T-helper 17 cell (primary cell): ENCODE measurements around the gene TBX1. TPM values are rescaled to one million over a fixed set of nuclear protein-coding genes. Genes with fewer than 3 reads are reported as not detected.
A peak's percentile ranks its signal among the peaks of the same experiment; 100 is the strongest.
"Not testable (repeated sequence)": the region's sequence is repeated elsewhere in the genome, so short reads cannot be mapped to it uniquely, and the experiment has no call there.

Source experiments
- ATAC-seq: fragments of 150-1000 bp; cut with Tn5 transposase; 2 replicates; pipeline ENCODE4 v1.10.0; 2021; ENCODE audit warnings: mild to moderate bottlenecking, moderate library complexity
- DNase-seq, 3 donors: peaks; one replicate each; pipeline versions ENCODE4 v3.0.0 to v3.0.0-alpha.2; 2020 to 2021
- H3K9me3 ChIP-seq: one replicate; pipeline ENCODE4 v1.7.0; 2013; ENCODE audit warnings: low read length, mild to moderate bottlenecking; ENCODE audit not compliant: control insufficient read depth, poor library complexity, severe bottlenecking
- H3K27ac Mint-ChIP-seq: one replicate; pipeline ENCODE4 v1.8.0; 2022; ENCODE audit warnings: mild to moderate bottlenecking, moderate library complexity, mixed read lengths
- H3K27me3 Mint-ChIP-seq: one replicate; pipeline ENCODE4 v1.8.0; 2022; ENCODE audit warnings: mixed read lengths
- H3K36me3 Mint-ChIP-seq: one replicate; pipeline ENCODE4 v1.8.0; 2022; ENCODE audit warnings: low read depth, mixed read lengths
- H3K4me1 Mint-ChIP-seq: one replicate; pipeline ENCODE4 v1.8.0; 2022; ENCODE audit warnings: mild to moderate bottlenecking, mixed read lengths
- H3K4me3 Mint-ChIP-seq: one replicate; pipeline ENCODE4 v1.8.0; 2022; ENCODE audit warnings: mild to moderate bottlenecking, moderate library complexity, mixed read lengths
- total RNA-seq, 4 donors: library from RNA in 2 of 4; stranded (reverse) in 2 of 4; gene quantifications; one replicate each; pipeline ENCODE4 v1.2.3 and lab custom pipeline; 2022 to 2026

Gene TBX1
- total RNA-seq, 2 donors from 2014 or later = not detected

GRCh38 chr22:19775496-19776325 lies 15.1 kb downstream of the TBX1 start:
- H3K9me3 ChIP-seq = no peaks in the 10 kb centered on the region
- Mint-ChIP-seq H3K27me3 (peaks cover 78% of the 10 kb centered on the region), H3K27ac (no peak overlapping the region), H3K4me1 (peaks cover 12% of the 10 kb centered on the region), H3K36me3 (peaks cover 4% of the 10 kb centered on the region), H3K4me3 (no peak overlapping the region)
- ATAC-seq (no peak), DNase-seq (no peak)

GRCh38 chr22:19776433-19777031 lies 16.0 kb downstream of the TBX1 start:
- peaks cover 75% of the 10 kb centered on the region for H3K27me3 Mint-ChIP-seq
- peaks cover 4% of the 10 kb centered on the region for H3K36me3 Mint-ChIP-seq
- H3K4me3 Mint-ChIP-seq = no peak overlapping the region

DNA sequence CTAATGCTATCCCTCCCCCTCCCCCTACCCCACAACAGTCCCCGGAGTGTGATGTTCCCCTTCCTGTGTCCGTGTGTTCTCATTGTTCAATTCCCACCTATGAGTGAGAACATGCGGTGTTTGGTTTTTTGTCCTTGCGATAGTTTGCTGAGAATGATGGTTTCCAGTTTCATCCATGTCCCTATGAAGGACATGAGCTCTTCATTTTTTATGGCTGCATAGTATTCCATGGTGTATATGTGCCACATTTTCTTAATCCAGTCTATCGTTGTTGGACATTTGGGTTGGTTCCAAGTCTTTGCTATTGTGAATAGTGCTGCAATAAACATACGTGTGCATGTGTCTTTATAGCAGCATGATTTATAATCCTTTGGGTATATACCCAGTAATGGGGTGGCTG lies 16.6 kb downstream of the TBX1 start:
- not testable (repeated sequence) for H3K4me3 Mint-ChIP-seq, H3K36me3 Mint-ChIP-seq, H3K4me1 Mint-ChIP-seq, H3K27ac Mint-ChIP-seq, H3K9me3 ChIP-seq, DNase-seq, ATAC-seq
- H3K27me3 Mint-ChIP-seq = peaks cover 72% of the 10 kb centered on the region

More at GRCh38 chr22:19776433-19777031, 16.0 kb downstream of the TBX1 start:
- no peaks in the 10 kb centered on the region for H3K9me3 ChIP-seq
- Mint-ChIP-seq H3K27ac (no peak overlapping the region), H3K4me1 (peaks cover 12% of the 10 kb centered on the region)
- no peak for DNase-seq
- ATAC-seq = no peak

DNA sequence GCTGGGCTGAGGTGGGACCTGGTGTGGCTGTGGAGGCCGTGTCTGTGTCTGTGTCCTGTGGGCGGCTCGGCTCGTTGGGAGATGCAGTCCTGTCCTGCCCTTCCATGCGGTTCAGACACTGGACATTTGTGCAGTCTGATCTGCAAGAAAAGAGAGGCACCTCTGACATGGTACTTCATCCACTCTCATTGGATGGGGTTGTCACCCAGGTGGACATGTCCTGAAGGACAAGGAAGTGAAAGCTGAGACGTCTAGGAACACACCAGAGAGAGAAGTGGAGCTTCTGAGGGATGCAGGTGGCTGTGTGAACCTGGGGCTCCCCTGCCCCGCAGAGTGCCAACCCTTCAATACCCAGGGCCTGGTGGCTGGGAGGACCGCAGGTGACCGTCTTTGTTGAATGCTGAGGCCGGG lies 18.4 kb downstream of the TBX1 start:
- peak overlapping the region; percentile 19 for H3K27ac Mint-ChIP-seq
- DNase-seq = no peak
- H3K36me3 Mint-ChIP-seq = peaks cover 4% of the 10 kb centered on the region
- no peak for ATAC-seq
- peaks cover 58% of the 10 kb centered on the region for H3K27me3 Mint-ChIP-seq
- no peak overlapping the region for H3K4me3 Mint-ChIP-seq
- no peaks in the 10 kb centered on the region for H3K9me3 ChIP-seq
- peaks cover 7% of the 10 kb centered on the region for H3K4me1 Mint-ChIP-seq

DNA sequence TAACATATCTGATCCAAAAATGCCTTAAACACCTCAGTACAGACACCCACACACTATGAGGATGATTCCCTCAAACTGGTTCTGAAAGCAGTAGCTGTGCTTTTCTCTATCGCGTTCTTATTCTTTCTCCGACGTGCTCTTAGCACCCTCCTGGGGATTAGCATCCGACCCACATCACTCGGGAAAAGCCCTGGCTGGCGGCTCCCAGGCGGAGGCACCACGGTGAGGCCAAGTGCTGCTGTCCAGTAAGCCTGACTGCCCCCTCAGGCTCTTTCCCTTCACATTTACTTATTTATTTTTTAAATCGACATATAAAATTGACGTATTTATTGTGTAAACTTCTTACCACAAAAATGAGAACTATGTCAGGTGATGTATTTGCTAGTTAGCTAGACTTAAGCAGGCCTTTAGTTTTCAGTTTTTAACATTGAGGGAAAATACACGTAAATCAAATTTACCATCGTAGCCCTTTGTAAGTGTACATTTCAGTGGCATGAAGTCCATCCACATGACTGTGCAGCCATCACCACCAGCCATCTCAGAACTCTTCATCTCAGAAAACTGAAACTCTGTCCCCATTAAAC lies 19.2 kb downstream of the TBX1 start:
- peaks cover 7% of the 10 kb centered on the region for H3K4me1 Mint-ChIP-seq
- H3K4me3 Mint-ChIP-seq = no peak overlapping the region
- H3K27ac Mint-ChIP-seq = no peak overlapping the region
- peaks cover 4% of the 10 kb centered on the region for H3K36me3 Mint-ChIP-seq
- H3K27me3 Mint-ChIP-seq = peaks cover 52% of the 10 kb centered on the region
- no peak for ATAC-seq
- H3K9me3 ChIP-seq = no peaks in the 10 kb centered on the region
- DNase-seq = no peak

DNA sequence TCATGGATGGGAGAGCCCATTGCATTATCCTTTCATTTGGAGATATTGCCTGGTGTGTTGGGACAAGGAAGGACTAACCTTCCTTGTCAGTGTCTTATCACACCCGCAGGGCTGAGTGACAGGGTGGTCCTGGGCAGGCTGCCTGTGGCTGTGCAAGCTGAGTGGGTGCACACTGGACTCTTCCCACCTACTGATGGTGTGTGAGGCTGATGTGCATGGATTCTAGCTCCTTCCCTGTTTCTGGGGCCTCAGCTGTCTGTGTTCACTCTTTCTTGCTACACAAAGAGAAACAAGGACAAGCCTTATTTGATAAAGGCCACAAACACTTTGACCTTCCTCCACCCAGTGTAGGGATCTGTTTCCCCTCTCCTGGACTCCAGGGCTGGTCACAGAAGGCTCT lies 22.0 kb downstream of the TBX1 start:
- no peaks in the 10 kb centered on the region for H3K9me3 ChIP-seq
- Mint-ChIP-seq H3K36me3 (peaks cover 8% of the 10 kb centered on the region), H3K27ac (no peak overlapping the region), H3K4me1 (no peaks in the 10 kb centered on the region), H3K4me3 (no peak overlapping the region), H3K27me3 (peaks cover 41% of the 10 kb centered on the region)
- ATAC-seq = no peak
- DNase-seq = no peak

GRCh38 chr22:19783586-19784383 lies 23.2 kb downstream of the TBX1 start:
- no peaks in the 10 kb centered on the region for H3K9me3 ChIP-seq
- ATAC-seq (no peak), DNase-seq (no peak)
- peaks cover 10% of the 10 kb centered on the region for H3K36me3 Mint-ChIP-seq
- H3K27ac Mint-ChIP-seq = no peak overlapping the region
- no peak overlapping the region for H3K4me3 Mint-ChIP-seq
- peaks cover 29% of the 10 kb centered on the region for H3K27me3 Mint-ChIP-seq
- no peaks in the 10 kb centered on the region for H3K4me1 Mint-ChIP-seq

DNA sequence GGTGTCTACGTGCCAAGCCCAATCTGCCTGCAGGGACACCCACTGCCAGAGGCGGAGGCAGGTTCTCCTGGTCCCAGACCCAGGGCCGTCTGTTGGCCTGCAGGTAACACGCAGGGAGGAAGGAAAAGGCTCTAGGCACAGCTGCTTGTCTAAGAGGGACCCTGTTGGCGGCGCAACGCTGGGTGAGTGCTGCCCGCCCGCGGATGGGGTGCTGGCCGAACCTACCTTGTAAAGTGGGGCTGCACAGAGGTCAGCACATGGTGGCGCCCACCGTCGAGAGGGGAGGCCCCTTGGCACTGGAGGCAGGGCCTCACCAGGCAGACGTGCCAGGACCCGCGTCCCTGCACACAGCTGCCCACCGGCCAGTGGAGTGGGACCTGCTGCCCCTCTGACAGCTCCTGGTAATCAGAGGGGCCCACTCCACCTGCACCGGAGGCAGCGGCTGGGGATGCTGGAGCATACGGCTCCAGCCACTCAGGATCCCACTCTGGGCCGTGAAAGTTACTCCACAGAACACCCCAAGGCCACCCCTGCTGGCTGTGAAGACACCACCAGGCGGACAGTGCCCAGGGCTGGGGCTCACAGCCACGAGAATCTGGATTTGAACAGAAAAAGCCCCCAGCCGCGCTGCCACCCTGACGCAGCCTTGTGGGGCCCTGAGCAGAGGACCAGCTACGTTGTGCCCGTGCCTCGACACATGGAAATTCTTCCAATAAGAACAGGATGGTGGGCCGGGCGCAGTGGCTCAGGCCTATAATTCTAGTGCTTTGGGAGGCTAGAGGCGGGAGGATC lies 24.0 kb downstream of the TBX1 start:
- no peak overlapping the region for H3K4me3 Mint-ChIP-seq
- no peak for DNase-seq
- ATAC-seq = no peak
- no peaks in the 10 kb centered on the region for H3K9me3 ChIP-seq
- no peaks in the 10 kb centered on the region for H3K4me1 Mint-ChIP-seq
- no peak overlapping the region for H3K27ac Mint-ChIP-seq
- peaks cover 10% of the 10 kb centered on the region for H3K36me3 Mint-ChIP-seq
- H3K27me3 Mint-ChIP-seq = peaks cover 21% of the 10 kb centered on the region

DNA sequence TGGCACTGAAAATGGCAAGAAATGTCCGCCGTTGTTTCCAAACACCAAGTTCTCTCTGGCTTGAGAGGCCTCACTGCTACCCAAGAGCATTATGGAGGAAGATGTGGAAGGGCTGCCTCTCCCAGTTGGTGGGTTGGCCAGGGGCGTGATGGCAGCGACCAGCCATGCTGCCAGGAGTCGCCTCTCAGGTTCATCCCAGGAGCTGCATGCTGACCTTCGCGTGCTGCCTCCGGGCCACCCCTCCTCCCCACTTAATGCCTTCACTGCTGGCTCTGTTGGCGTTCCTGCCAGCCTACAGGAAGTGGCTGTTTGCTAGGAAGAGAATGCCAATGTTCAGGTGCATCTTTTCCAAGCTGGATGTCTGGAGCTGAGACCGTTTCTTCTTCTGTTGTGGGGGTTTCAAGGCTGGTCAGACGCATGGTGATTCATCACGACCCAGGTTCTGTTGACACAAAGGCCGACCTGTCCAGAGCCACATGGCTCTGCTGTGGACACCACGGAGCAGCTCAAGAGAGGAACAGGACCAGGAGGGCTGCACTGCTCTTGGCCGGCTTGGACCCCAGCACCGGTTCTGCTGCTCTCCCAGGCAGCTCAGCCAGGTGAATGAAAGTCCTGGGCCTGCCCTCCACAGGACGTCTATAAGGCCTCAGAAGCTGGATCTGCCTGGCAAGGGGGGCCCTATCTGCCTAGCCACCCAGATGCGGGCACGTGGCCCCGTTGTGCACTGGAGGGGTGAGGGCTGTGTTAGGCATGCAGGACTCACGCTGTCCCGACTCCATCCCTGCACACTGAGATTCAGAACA lies 25.1 kb downstream of the TBX1 start:
- Mint-ChIP-seq H3K27me3 (peaks cover 13% of the 10 kb centered on the region), H3K4me1 (no peaks in the 10 kb centered on the region), H3K4me3 (no peak overlapping the region), H3K36me3 (peaks cover 8% of the 10 kb centered on the region), H3K27ac (no peak overlapping the region)
- no peaks in the 10 kb centered on the region for H3K9me3 ChIP-seq
- DNase-seq (no peak), ATAC-seq (no peak)

DNA sequence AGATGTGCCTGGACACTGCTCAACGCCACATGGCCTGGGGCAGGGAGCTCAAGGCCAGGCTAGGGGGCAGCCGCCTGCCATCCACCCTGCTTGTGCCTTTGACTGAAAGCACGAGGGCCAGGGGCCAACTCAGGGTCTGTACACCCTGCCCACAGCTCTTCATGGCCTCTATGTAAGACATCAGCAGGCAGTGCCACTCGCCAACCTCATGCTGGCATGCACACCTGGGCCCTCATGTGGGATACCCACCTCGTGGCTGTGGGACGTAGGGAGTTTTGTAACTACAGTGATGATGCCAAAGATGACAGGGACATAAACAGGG lies 25.6 kb downstream of the TBX1 start:
- no peaks in the 10 kb centered on the region for H3K4me1 Mint-ChIP-seq
- H3K27ac Mint-ChIP-seq = no peak overlapping the region
- peaks cover 13% of the 10 kb centered on the region for H3K27me3 Mint-ChIP-seq
- no peak for ATAC-seq
- peaks cover 8% of the 10 kb centered on the region for H3K36me3 Mint-ChIP-seq
- no peaks in the 10 kb centered on the region for H3K9me3 ChIP-seq
- H3K4me3 Mint-ChIP-seq = no peak overlapping the region
- no peak for DNase-seq

DNA sequence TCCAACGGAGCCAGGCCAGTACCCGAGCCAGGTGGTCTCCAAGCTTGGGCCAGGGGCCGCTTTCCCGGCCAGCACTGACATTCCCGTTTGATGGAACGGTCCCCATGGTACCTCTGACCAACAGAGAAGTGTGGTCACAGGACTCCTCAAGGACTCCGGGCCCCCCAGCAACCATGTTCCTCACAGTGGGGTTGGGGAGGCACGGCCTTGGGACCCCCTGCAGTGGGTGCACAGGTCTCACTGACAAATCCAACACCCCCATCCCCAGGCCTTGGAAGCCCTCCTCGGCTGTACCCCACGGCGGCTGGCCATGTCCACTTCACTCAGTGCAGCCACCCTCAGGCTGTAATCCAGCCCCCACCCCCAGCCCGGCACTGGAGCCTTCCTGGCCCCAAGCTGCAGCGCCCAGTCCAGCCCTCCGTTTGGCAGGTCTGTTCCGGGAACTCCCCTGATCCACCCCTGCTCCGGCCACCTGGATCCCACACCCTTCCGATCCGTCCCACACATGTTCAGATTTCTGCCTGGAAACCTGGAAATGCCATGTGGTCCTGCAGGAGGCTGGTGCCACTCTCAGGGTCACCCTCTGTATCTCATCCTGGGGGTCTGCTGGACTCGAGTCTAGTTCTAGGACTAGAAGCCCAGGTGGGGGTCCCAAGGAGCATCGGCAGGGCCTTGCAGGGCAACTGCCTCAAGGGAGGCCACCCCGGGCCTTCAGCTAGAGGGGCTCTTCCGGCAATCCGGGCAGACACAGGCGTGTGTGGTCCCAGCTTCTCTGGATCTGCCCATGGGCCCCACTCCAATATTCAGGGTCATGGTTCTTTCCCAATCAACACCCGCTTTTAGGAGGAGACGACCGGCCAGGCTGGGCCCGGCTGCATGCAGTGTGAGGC lies 26.6 kb downstream of the TBX1 start:
- Mint-ChIP-seq H3K27ac (no peak overlapping the region), H3K4me3 (no peak overlapping the region)
- ATAC-seq = no peak

More for the DNA sequence above, 26.6 kb downstream of the TBX1 start:
- H3K36me3 Mint-ChIP-seq = peaks cover 8% of the 10 kb centered on the region
- H3K9me3 ChIP-seq = no peaks in the 10 kb centered on the region
- H3K4me1 Mint-ChIP-seq = no peaks in the 10 kb centered on the region
- peaks cover 6% of the 10 kb centered on the region for H3K27me3 Mint-ChIP-seq
- no peak for DNase-seq
